Parathyroid adenoma (tissue), 2 donors: Measurements from ENCODE around the gene CD96.

Experiments
- H2AFZ ChIP-seq: fragments of 300-600 bp; sonication (generic); one replicate; pipeline ENCODE4 v1.7.0; 2017; ENCODE audit warnings: antibody characterized with exemption, mild to moderate bottlenecking
- H3K27ac ChIP-seq: fragments of 300-600 bp; sonication (generic); one replicate; pipeline ENCODE4 v1.7.0; 2017
- H3K27me3 ChIP-seq: fragments of 300-600 bp; sonication (generic); one replicate; pipeline ENCODE4 v1.7.0; 2017; ENCODE audit warnings: low read length; ENCODE audit not compliant: control insufficient read depth, insufficient read depth
- H3K36me3 ChIP-seq: fragments of 300-600 bp; sonication (generic); one replicate; pipeline ENCODE4 v1.7.0; 2017; ENCODE audit warnings: low read length; ENCODE audit not compliant: control insufficient read depth, insufficient read depth
- H3K4me1 ChIP-seq: fragments of 300-600 bp; sonication (generic); one replicate; pipeline ENCODE4 v1.7.0; 2017; ENCODE audit warnings: control low read depth
- H3K4me2 ChIP-seq: fragments of 300-600 bp; sonication (generic); one replicate; pipeline ENCODE4 v1.7.0; 2017; ENCODE audit warnings: low read length
- H3K4me3 ChIP-seq: fragments of 300-600 bp; sonication (generic); one replicate; pipeline ENCODE4 v1.7.0; 2017; ENCODE audit warnings: low read depth, low read length
- H3K79me2 ChIP-seq: fragments of 300-600 bp; sonication (generic); one replicate; pipeline ENCODE4 v1.7.0; 2017; ENCODE audit warnings: control low read depth
- H3K9ac ChIP-seq: fragments of 300-600 bp; sonication (generic); one replicate; pipeline ENCODE4 v1.7.0; 2017; ENCODE audit warnings: mild to moderate bottlenecking
- H3K9me3 ChIP-seq: fragments of 300-600 bp; sonication (generic); one replicate; pipeline ENCODE4 v1.7.0; 2017; ENCODE audit warnings: low read length; ENCODE audit not compliant: control insufficient read depth
- CTCF ChIP-seq: fragments of 300-600 bp; sonication (generic); IDR thresholded peaks from one replicate; pipeline ENCODE4 v1.7.0; 2017; ENCODE audit warnings: antibody characterized with exemption, mild to moderate bottlenecking
- donor health status: primary hyperparathyroidism.

Gene CD96

GRCh38 chr3:111577113-111577512 lies 35.1 kb downstream of the CD96 start:
- Histone ChIP-seq H2AFZ (no peak overlapping the region), H3K27ac (no peak overlapping the region), H3K4me1 (no peaks in the 10 kb centered on the region), H3K27me3 (no peaks in the 10 kb centered on the region), H3K4me2 (no peak overlapping the region), H3K9ac (no peak overlapping the region), H3K36me3 (no peaks in the 10 kb centered on the region), H3K79me2 (no peaks in the 10 kb centered on the region), H3K4me3 (no peak overlapping the region), H3K9me3 (no peaks in the 10 kb centered on the region)
- TF ChIP-seq CTCF: no peak

- no peak for TF ChIP-seq CTCF
- no peak overlapping the region for H3K9ac ChIP-seq
- no peaks in the 10 kb centered on the region for H3K79me2 ChIP-seq
- no peak overlapping the region for H3K4me3 ChIP-seq
- no peaks in the 10 kb centered on the region for H3K36me3 ChIP-seq
- H3K27me3 ChIP-seq: no peaks in the 10 kb centered on the region
- no peaks in the 10 kb centered on the region for H3K9me3 ChIP-seq
- H3K4me2 ChIP-seq: no peak overlapping the region
- H3K4me1 ChIP-seq: no peaks in the 10 kb centered on the region
- H2AFZ ChIP-seq: no peak overlapping the region
- H3K27ac ChIP-seq: no peak overlapping the region
Observed at GRCh38 chr3:111577798-111578685, 36.0 kb downstream of the CD96 start.

- no peaks in the 10 kb centered on the region for H3K79me2 ChIP-seq
- no peaks in the 10 kb centered on the region for H3K4me1 ChIP-seq
- no peaks in the 10 kb centered on the region for H3K36me3 ChIP-seq
- no peak overlapping the region for H3K27ac ChIP-seq
- no peaks in the 10 kb centered on the region for H3K27me3 ChIP-seq
- no peak overlapping the region for H3K4me2 ChIP-seq
- no peak for TF ChIP-seq CTCF
- H3K9me3 ChIP-seq: no peaks in the 10 kb centered on the region
- H3K4me3 ChIP-seq: no peak overlapping the region
- H3K9ac ChIP-seq: no peak overlapping the region
- H2AFZ ChIP-seq: no peak overlapping the region
Observed at GRCh38 chr3:111578867-111579266, 36.9 kb downstream of the CD96 start.

- Histone ChIP-seq H3K36me3 (no peaks in the 10 kb centered on the region), H3K79me2 (no peaks in the 10 kb centered on the region), H3K9ac (no peak overlapping the region), H2AFZ (no peak overlapping the region), H3K27ac (no peak overlapping the region), H3K4me1 (no peaks in the 10 kb centered on the region), H3K4me3 (no peak overlapping the region), H3K4me2 (no peak overlapping the region), H3K27me3 (no peaks in the 10 kb centered on the region), H3K9me3 (no peaks in the 10 kb centered on the region)
- TF ChIP-seq CTCF: no peak
Observed at GRCh38 chr3:111579495-111579894, 37.5 kb downstream of the CD96 start.
